ENCODE results near the gene CNTNAP1.

CNTNAP1 gene

DNA sequence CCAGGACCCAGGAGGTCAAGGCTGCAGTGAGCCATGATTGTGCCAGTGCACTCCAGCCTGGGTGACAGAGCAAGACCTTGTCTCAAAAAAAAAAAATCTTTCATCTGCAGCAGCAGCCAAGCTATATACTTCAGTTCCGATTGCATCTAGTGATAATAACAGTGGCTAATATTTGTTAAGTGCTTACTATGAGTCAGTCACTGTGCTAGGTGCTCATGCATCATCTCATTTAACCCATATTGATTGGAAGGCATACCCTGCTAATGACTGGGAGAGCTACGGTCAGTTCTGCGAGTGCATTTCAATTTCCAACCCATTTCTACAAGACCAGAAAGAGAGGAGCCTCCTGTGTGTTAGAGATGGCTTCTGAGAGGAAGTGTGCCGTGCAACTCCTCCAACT is 30.9 kb upstream of the CNTNAP1 start:
- no peaks in the 10 kb centered on the region for H3K9me3 ChIP-seq (ENCODE audit: low read length)
- no peaks in the 10 kb centered on the region for H3K79me2 ChIP-seq (ENCODE audit: insufficient read depth, low read length)
- no peaks in the 10 kb centered on the region for H3F3A ChIP-seq (ENCODE audit: insufficient read depth, low read length)
- no peak overlapping the region for H2AFZ ChIP-seq (ENCODE audit: low read length)
- H4K20me1 ChIP-seq (ENCODE audit: insufficient read depth, low read length) = no peaks in the 10 kb centered on the region
- H3K4me2 ChIP-seq (ENCODE audit: low read length) = no peak overlapping the region
- no peaks in the 10 kb centered on the region for H3K36me3 ChIP-seq (ENCODE audit: insufficient read depth, low read length)
- peaks cover 5% of the 10 kb centered on the region for H3K4me1 ChIP-seq (ENCODE audit: insufficient read depth, low read length, severe bottlenecking)
- no peak overlapping the region for H3K9ac ChIP-seq (ENCODE audit: low read length)
- no peak overlapping the region for H3K4me3 ChIP-seq (ENCODE audit: low read depth, low read length, poor library complexity, severe bottlenecking)
- TF ChIP-seq EZH2 (IDR thresholded peaks at IDR 0.05; ENCODE audit: borderline replicate concordance, low read length) = no peak
- TF ChIP-seq, protein P1, sequence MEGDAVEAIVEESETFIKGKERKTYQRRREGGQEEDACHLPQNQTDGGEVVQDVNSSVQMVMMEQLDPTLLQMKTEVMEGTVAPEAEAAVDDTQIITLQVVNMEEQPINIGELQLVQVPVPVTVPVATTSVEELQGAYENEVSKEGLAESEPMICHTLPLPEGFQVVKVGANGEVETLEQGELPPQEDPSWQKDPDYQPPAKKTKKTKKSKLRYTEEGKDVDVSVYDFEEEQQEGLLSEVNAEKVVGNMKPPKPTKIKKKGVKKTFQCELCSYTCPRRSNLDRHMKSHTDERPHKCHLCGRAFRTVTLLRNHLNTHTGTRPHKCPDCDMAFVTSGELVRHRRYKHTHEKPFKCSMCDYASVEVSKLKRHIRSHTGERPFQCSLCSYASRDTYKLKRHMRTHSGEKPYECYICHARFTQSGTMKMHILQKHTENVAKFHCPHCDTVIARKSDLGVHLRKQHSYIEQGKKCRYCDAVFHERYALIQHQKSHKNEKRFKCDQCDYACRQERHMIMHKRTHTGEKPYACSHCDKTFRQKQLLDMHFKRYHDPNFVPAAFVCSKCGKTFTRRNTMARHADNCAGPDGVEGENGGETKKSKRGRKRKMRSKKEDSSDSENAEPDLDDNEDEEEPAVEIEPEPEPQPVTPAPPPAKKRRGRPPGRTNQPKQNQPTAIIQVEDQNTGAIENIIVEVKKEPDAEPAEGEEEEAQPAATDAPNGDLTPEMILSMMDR (IDR thresholded peaks at IDR 0.05; ENCODE audit: low read length) = no peak
- H3K27ac ChIP-seq (ENCODE audit: low read depth, low read length, poor library complexity, severe bottlenecking) = no peak overlapping the region
- H3K27me3 ChIP-seq (ENCODE audit: insufficient read depth, low read length) = 0 out of 2 replicates have a peak, but pooled peaks cover 4% of the 10 kb centered on the region
- H3K9me2 ChIP-seq (ENCODE audit: low read depth, low read length) = no peaks in the 10 kb centered on the region

DNA sequence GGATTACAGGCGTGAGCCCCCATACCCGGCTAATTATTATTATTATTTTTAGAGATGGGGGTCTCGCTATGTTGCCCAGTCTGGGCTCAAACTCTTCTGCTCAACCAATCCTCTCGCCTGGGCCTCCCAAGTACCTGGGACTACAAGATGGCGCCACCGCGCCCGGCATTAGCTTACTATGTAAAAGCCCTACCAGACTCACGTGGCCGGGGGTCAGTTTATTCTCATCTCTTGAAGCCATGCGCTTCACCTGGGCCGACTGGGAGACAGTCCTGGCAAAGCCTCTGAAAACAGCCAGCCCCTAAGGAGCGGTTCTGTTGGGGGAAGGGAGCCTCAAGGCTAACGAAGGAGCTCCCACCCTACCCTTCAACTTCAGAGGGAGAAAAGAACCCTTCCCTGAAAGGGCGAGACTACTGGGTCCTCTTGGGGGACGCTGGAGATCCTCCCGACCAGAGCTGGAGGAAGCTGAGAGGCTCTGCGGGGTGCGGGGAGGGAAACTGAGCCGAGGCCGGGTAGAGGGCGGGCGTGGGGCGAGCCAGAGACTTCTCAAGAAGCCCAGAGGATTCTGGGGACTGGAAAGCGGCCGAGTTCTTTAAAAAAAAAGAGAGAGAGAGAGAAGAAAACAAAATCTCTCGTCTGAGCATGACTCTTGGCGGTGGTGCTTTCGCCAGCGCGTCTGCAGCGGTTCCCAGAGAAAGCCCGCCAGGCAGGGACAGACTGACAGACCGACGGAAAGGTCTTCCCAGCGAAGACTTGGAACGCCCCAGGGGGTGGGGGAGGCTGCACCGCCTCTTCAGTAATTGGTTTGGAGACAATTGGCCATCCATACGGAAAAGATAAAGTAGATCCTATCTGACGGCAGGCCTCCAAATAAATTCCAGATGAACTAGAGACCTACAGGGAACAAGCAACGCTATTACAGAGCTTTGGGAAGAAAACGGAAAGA is 28.9 kb upstream of the CNTNAP1 start:
- Histone ChIP-seq H3K79me2 (ENCODE audit: insufficient read depth, low read length) (no peaks in the 10 kb centered on the region), H3K9me2 (ENCODE audit: low read depth, low read length) (no peaks in the 10 kb centered on the region), H2AFZ (ENCODE audit: low read length) (no peak overlapping the region), H3K4me1 (ENCODE audit: insufficient read depth, low read length, severe bottlenecking) (peaks cover under 1% of the 10 kb centered on the region), H3K4me3 (ENCODE audit: low read depth, low read length, poor library complexity, severe bottlenecking) (no peak overlapping the region), H3K27ac (ENCODE audit: low read depth, low read length, poor library complexity, severe bottlenecking) (no peak overlapping the region), H3K27me3 (ENCODE audit: insufficient read depth, low read length) (0 out of 2 replicates have a peak, but pooled peaks cover 4% of the 10 kb centered on the region), H3K4me2 (ENCODE audit: low read length) (no peak overlapping the region), H3K9me3 (ENCODE audit: low read length) (no peaks in the 10 kb centered on the region), H4K20me1 (ENCODE audit: insufficient read depth, low read length) (no peaks in the 10 kb centered on the region), H3K9ac (ENCODE audit: low read length) (no peak overlapping the region), H3F3A (ENCODE audit: insufficient read depth, low read length) (no peaks in the 10 kb centered on the region), H3K36me3 (ENCODE audit: insufficient read depth, low read length) (no peaks in the 10 kb centered on the region; the same call in 1 of the 2 replicates)
- no peak for TF ChIP-seq EZH2 (IDR thresholded peaks at IDR 0.05; ENCODE audit: borderline replicate concordance, low read length)
- TF ChIP-seq, protein P1 (IDR thresholded peaks at IDR 0.05; ENCODE audit: low read length) = no peak

DNA sequence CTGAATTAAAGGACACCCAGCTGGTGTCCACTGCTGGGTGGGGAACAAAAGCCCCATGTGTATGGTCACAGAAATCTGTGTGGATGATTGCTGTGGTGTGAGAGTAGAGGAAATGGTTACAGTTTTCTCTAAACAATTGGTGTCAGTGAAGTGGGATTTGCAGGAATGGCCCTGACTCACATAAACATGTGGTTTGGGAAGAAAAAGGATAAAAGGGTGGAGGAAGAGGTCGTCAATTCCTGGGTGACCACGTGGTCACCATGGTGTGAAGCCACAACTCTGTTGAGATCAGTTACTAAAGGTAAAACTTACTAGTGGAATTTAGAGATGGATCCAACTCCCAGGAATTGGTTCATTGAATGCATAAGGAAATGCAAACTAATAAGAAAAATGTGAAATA is 26.8 kb upstream of the CNTNAP1 start:
- Histone ChIP-seq H3F3A (ENCODE audit: insufficient read depth, low read length) (no peaks in the 10 kb centered on the region), H3K27ac (ENCODE audit: low read depth, low read length, poor library complexity, severe bottlenecking) (no peak overlapping the region), H3K27me3 (ENCODE audit: insufficient read depth, low read length) (0 out of 2 replicates have a peak, but pooled peaks cover 4% of the 10 kb centered on the region), H3K4me2 (ENCODE audit: low read length) (no peak overlapping the region), H4K20me1 (ENCODE audit: insufficient read depth, low read length) (no peaks in the 10 kb centered on the region), H3K79me2 (ENCODE audit: insufficient read depth, low read length) (no peaks in the 10 kb centered on the region), H3K4me1 (ENCODE audit: insufficient read depth, low read length, severe bottlenecking) (peaks cover 11% of the 10 kb centered on the region), H3K9ac (ENCODE audit: low read length) (no peak overlapping the region), H2AFZ (ENCODE audit: low read length) (no peak overlapping the region), H3K36me3 (ENCODE audit: insufficient read depth, low read length) (no peaks in the 10 kb centered on the region; the same call in 1 of the 2 replicates), H3K4me3 (ENCODE audit: low read depth, low read length, poor library complexity, severe bottlenecking) (no peak overlapping the region), H3K9me3 (ENCODE audit: low read length) (no peaks in the 10 kb centered on the region), H3K9me2 (ENCODE audit: low read depth, low read length) (no peaks in the 10 kb centered on the region)
- TF ChIP-seq, protein P1 (IDR thresholded peaks at IDR 0.05; ENCODE audit: low read length) = no peak
- no peak for TF ChIP-seq EZH2 (IDR thresholded peaks at IDR 0.05; ENCODE audit: borderline replicate concordance, low read length)
